K562 (cell line): ENCODE data around the gene TNIP2. TPM values are rescaled to one million over a fixed set of nuclear protein-coding genes. Genes with fewer than 3 reads are reported as not detected.

Experiments used
- ATAC-seq: fragments of 200-7000 bp; cut with Tn5 transposase; 3 replicates; pipeline ENCODE4 v1.9.1; 2020; ENCODE audit warnings: moderate library complexity
- BruUV-seq: library from RNA; stranded (reverse); fragments of 400-500 nt; replicated peaks from 2 replicates; lab custom pipeline; 2021; lab: Mats Ljungman, UMichigan
- CTCF ChIA-PET: fragments of 300-600 bp; formaldehyde crosslinking; extraction: SDS; loops from one replicate; lab custom pipeline; 2021; ENCODE audit warnings: low intra/inter-chr PET ratio; lab: Yijun Ruan, JAX
- POLR2A ChIA-PET: fragments of 300-600, 350-650 bp; sonication (Branson Sonifier 250); formaldehyde crosslinking; extraction: SDS; loops from one replicate; lab custom pipeline; 2021; ENCODE audit warnings: antibody characterized with exemption, inconsistent platforms; lab: Yijun Ruan, JAX
- DNase-seq, 4 experiments: peaks; one replicate each; pipeline versions ENCODE4 v3.0.0 to v3.0.0-alpha.2; 2011 to 2018; ENCODE audit warnings: low spot score in 3 of 4, mixed read lengths in 3 of 4; ENCODE audit errors: extremely low read depth in 1 of 4
- FAIRE-seq: peaks from 2 replicates; lab custom pipeline; 2011; peaks lifted over from hg19 to GRCh38; lab: Jason Lieb, UNC
- H2AFZ ChIP-seq: 2 replicates; pipeline ENCODE4 v1.6.0; 2011; ENCODE audit warnings: low read depth, low read length, control low read depth, inconsistent platforms
- H3K27ac ChIP-seq: fragments of 200-600 bp; 3 replicates; pipeline ENCODE4 v1.8.0; 2011; ENCODE audit warnings: low read depth, mild to moderate bottlenecking, control low read depth, inconsistent platforms, low read length, moderate library complexity, mixed read lengths; ENCODE audit errors: extremely low read depth
- H3K27me3 ChIP-seq, 2 experiments: fragments of 300-600 bp in 1 of 2; 2 replicates in 1 of 2; 3 replicates in 1 of 2; pipeline versions ENCODE4 v1.6.0 to v1.8.0; 2011; ENCODE audit warnings: inconsistent platforms in 2 of 2, low read length in 2 of 2, mild to moderate bottlenecking in 1 of 2, mixed read lengths in 1 of 2, moderate library complexity in 1 of 2; ENCODE audit not compliant: control insufficient read depth in 2 of 2, insufficient read depth in 2 of 2
- H3K36me3 ChIP-seq: fragments of 300-600 bp; 3 replicates; pipeline ENCODE4 v1.8.0; 2011; ENCODE audit warnings: mild to moderate bottlenecking, low read length, inconsistent platforms; ENCODE audit not compliant: control insufficient read depth, insufficient read depth
- H3K4me1 ChIP-seq, 2 experiments: fragments of 200-600 bp in 1 of 2; replicated peaks in 1 of 2; 2 replicates in 1 of 2; 3 replicates in 1 of 2; pipeline versions ENCODE4 v1.5.1 to v1.8.0; 2011; ENCODE audit warnings: inconsistent platforms in 2 of 2, low read length in 2 of 2, mild to moderate bottlenecking in 1 of 2, mixed read lengths in 1 of 2, moderate library complexity in 1 of 2; ENCODE audit not compliant: control insufficient read depth in 2 of 2, insufficient read depth in 2 of 2
- H3K4me2 ChIP-seq: 2 replicates; pipeline ENCODE4 v1.6.1; 2011; ENCODE audit warnings: low read length, control low read depth, inconsistent platforms, mixed read lengths; ENCODE audit not compliant: insufficient read depth
- H3K4me3 ChIP-seq: fragments of 200-600 bp; sonication (generic), shearing (Covaris generic); 2 replicates; pipeline ENCODE4 v1.5.1; 2016; ENCODE audit warnings: control low read depth, inconsistent platforms
- H3K79me2 ChIP-seq: fragments of 200-600 bp; 3 replicates; pipeline ENCODE4 v1.8.0; 2011; ENCODE audit warnings: low read length, inconsistent platforms; ENCODE audit not compliant: control insufficient read depth, insufficient read depth
- H3K9ac ChIP-seq, 2 experiments: 2 replicates each; pipeline versions ENCODE4 v1.6.0 to v1.6.1; 2011; ENCODE audit warnings: low read depth in 2 of 2, low read length in 2 of 2, control low read depth in 1 of 2, inconsistent platforms in 1 of 2, mild to moderate bottlenecking in 1 of 2, mixed read lengths in 1 of 2; ENCODE audit not compliant: insufficient read depth in 1 of 2
- H3K9me1 ChIP-seq: one replicate; pipeline ENCODE4 v1.6.0; 2011; ENCODE audit warnings: inconsistent platforms, mild to moderate bottlenecking, low read length, moderate library complexity; ENCODE audit not compliant: control insufficient read depth, insufficient read depth
- H3K9me3 ChIP-seq: replicated peaks from 2 replicates; pipeline ENCODE4 v1.5.1; 2011; ENCODE audit warnings: low read depth, low read length, inconsistent platforms; ENCODE audit not compliant: control insufficient read depth, insufficient read depth
- H4K20me1 ChIP-seq: replicated peaks from 2 replicates; pipeline ENCODE4 v1.6.1; 2011; ENCODE audit warnings: low read length, inconsistent platforms, mixed read lengths; ENCODE audit not compliant: control insufficient read depth, insufficient read depth
- DNMT1 ChIP-seq: fragments of 450-650 bp; IDR thresholded peaks from 2 replicates; pipeline ENCODE4 v1.6.1; 2016; ENCODE audit warnings: antibody characterized with exemption, mild to moderate bottlenecking
- E2F3 ChIP-seq: fragments of 250-450 bp; sonication (Bioruptor Pico); IDR thresholded peaks from 2 replicates; pipeline ENCODE4 v1.4.0; 2020; ENCODE audit warnings: mild to moderate bottlenecking
- EHMT2 ChIP-seq: fragments of 450-650 bp; IDR thresholded peaks from 2 replicates; pipeline ENCODE4 v1.6.1; 2018; ENCODE audit warnings: antibody characterized with exemption
- ESRRA ChIP-seq: fragments of 450-650 bp; IDR thresholded peaks from 2 replicates; pipeline ENCODE4 v1.6.1; 2014; ENCODE audit warnings: low read depth, mild to moderate bottlenecking, moderate library complexity, borderline replicate concordance
- NEUROD1 ChIP-seq: fragments of 150-350 bp; IDR thresholded peaks from 2 replicates; pipeline ENCODE4 v1.6.1; 2014; ENCODE audit warnings: borderline replicate concordance, low read length, low read depth; ENCODE audit not compliant: partially characterized antibody
- NR4A1 ChIP-seq, 2 experiments: fragments of 250-450 bp in 1 of 2; fragments of 450-650 bp in 1 of 2; sonication (Bioruptor Pico) in 1 of 2; IDR thresholded peaks; 2 replicates each; pipeline versions ENCODE4 v1.4.0 to v1.6.1; 2016 to 2020; ENCODE audit warnings: mild to moderate bottlenecking in 2 of 2, missing compliant biosample characterization in 1 of 2, missing genetic modification characterization in 1 of 2, moderate library complexity in 1 of 2
- RBM17 ChIP-seq: fragments of 200-400 bp; formaldehyde crosslinking; IDR thresholded peaks from 2 replicates; pipeline ENCODE4 v1.6.1; 2017; ENCODE audit warnings: low read depth, mild to moderate bottlenecking, low read length, borderline replicate concordance
- TCF7L2 ChIP-seq: fragments of 150-350 bp; IDR thresholded peaks from 2 replicates; pipeline ENCODE4 v1.6.1; 2016; ENCODE audit warnings: low read depth, mild to moderate bottlenecking, low read length, moderate library complexity
- ZBTB8A ChIP-seq: fragments of 450-650 bp; IDR thresholded peaks from 2 replicates; pipeline ENCODE4 v1.6.1; 2018; ENCODE audit warnings: mild to moderate bottlenecking, moderate library complexity; ENCODE audit not compliant: partially characterized antibody
- ZNF3 ChIP-seq: fragments of 250-450 bp; sonication (Bioruptor Pico); IDR thresholded peaks from 2 replicates; pipeline ENCODE4 v1.5.0; 2021; ENCODE audit warnings: mild to moderate bottlenecking, moderate library complexity
- ZNF41 ChIP-seq: fragments of 250-450 bp; sonication (Bioruptor Pico); conservative IDR thresholded peaks from 2 replicates; pipeline ENCODE4 v1.4.0; 2020; ENCODE audit warnings: mild to moderate bottlenecking
- ZNF79 ChIP-seq: fragments of 250-450 bp; sonication (Bioruptor Pico); IDR thresholded peaks from 2 replicates; pipeline ENCODE4 v1.4.0; 2020; ENCODE audit warnings: low read depth, mild to moderate bottlenecking, moderate library complexity
- WGBS: fragments of 100-300 bp; shearing (Covaris generic); methylation state at CpG from one replicate; pipeline ENCODE4 v1.1.6; 2016; ENCODE audit warnings: low coverage, mixed read lengths; ENCODE audit not compliant: insufficient coverage; ENCODE audit errors: missing lambda C conversion rate; 5-methylcytosine and 5-hydroxymethylcytosine counted together
- in situ Hi-C: fragments of 300-500 bp; cut with MboI; formaldehyde crosslinking; loops from 4 replicates; pipeline ENCODE4 v1.15.0; 2018; ENCODE audit warnings: inconsistent platforms, mixed read lengths
- intact Hi-C: fragments of 100-400 bp; cut with micrococcal nuclease; formaldehyde crosslinking; loops from 2 replicates; pipeline ENCODE4 v1.14.2; 2022
- polyA plus RNA-seq, 8 experiments: library from polyadenylated mRNA; depleted of rRNA in 4 of 8; stranded (reverse) in 5 of 8; unstranded in 3 of 8; fragments of >200 nt; fragmentation: Nextera tagmentation in 2 of 8; fragmentation: Illumina TruSeq in 1 of 8; extraction: Ambion mirVana in 2 of 8; extraction: Trizol in 1 of 8; gene quantifications; 2 replicates each; pipeline versions ENCODE4 v1.2.1 to v1.2.3, GENCODE V29; 2011 to 2014; ENCODE audit warnings: inconsistent platforms in 1 of 8, missing spikeins in 1 of 8
- total RNA-seq, 7 experiments: library from RNA; depleted of rRNA in 6 of 7; stranded (reverse); fragments of >200 nt in 6 of 7; fragmentation: Illumina TruSeq in 2 of 7; extraction: Trizol in 2 of 7; gene quantifications; 2 replicates each; pipeline versions ENCODE4 v1.2.1 to v1.2.3, GENCODE V29; 2011 to 2021; ENCODE audit warnings: low replicate concordance in 1 of 7
- TF ChIP-seq, protein P1 (sequence below): fragments of 450-650 bp; IDR thresholded peaks from 2 replicates; pipeline ENCODE4 v1.6.1; 2016; ENCODE audit warnings: mild to moderate bottlenecking, moderate library complexity

The TNIP2 gene
- total and polyA plus RNA-seq, 9 of the 15 experiments (the other 6 are each of a cell fraction or from before 2014, with no cell fraction given), result 0.61 to 42.6 (median 19.5) TPM

DNA sequence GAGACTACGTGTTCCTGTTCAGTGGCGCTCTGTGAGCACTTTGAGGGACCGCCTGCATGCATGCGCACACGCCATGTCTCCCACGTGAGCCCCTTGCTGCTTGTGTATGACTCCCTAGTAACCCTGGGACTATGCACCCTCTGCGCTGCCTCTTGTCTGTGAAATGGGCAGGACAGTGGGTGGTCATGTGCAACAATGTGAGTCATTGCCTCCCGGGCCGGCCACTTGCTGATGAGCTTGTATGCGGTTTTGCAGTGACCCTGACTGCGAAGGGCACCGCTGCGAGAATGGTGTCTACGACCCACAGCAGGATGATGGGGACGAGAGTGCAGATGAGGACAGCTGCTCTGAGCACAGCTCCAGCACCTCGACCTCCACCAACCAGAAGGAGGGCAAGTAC lies 61.4 kb downstream of the TNIP2 start:
- WGBS, result 92% methylated on average over 13 of the region's 16 CpGs
- H3K9me3 ChIP-seq, result no peaks in the 10 kb centered on the region
- peaks cover 90% of the 10 kb centered on the region; the same call in 2 of the 3 replicates for H3K36me3 ChIP-seq
- H3K4me3 ChIP-seq, result no peak overlapping the region
- CTCF ChIA-PET, result no interaction called here
- H3K27ac ChIP-seq, result no peak overlapping the region
- H3K9ac ChIP-seq, result peak overlapping the region in 1 of 2 experiments; percentile 19; a peak in 1 of 4 replicates
- H3K9me1 ChIP-seq, result no peaks in the 10 kb centered on the region
- H3K27me3 ChIP-seq, result no peaks in the 10 kb centered on the region
- H3K4me1 ChIP-seq, result peaks cover 0 to 2% of the 10 kb centered on the region in 2 experiments; a peak in 1 of 5 replicates
- POLR2A ChIA-PET, result no interaction called here
- H3K4me2 ChIP-seq, result no peak overlapping the region
- DNase-seq, result no peak
- ATAC-seq, result no peak
- intact Hi-C loops, result no loop called here
- in situ Hi-C loops, result no loop called here
- no peaks in the 10 kb centered on the region for H3K79me2 ChIP-seq
- FAIRE-seq, result no peak
- BruUV-seq, result no TSS peak
- no peak overlapping the region for H2AFZ ChIP-seq
- H4K20me1 ChIP-seq, result no peaks in the 10 kb centered on the region
- TF ChIP-seq NR4A1 (CRISPR knock-in tag; IDR thresholded peaks at IDR 0.05) (no peak), NR4A1 (tag; IDR thresholded peaks at IDR 0.05) (no peak), ZBTB8A (no peak), RBM17 (no peak), EHMT2 (no peak), ZNF3 (CRISPR knock-in tag) (no peak), DNMT1 (no peak), TCF7L2 (no peak), ESRRA (no peak), ZNF79 (CRISPR knock-in tag) (no peak), E2F3 (CRISPR knock-in tag) (no peak), ZNF41 (no peak), NEUROD1 (no peak)
- TF ChIP-seq, protein P1, sequence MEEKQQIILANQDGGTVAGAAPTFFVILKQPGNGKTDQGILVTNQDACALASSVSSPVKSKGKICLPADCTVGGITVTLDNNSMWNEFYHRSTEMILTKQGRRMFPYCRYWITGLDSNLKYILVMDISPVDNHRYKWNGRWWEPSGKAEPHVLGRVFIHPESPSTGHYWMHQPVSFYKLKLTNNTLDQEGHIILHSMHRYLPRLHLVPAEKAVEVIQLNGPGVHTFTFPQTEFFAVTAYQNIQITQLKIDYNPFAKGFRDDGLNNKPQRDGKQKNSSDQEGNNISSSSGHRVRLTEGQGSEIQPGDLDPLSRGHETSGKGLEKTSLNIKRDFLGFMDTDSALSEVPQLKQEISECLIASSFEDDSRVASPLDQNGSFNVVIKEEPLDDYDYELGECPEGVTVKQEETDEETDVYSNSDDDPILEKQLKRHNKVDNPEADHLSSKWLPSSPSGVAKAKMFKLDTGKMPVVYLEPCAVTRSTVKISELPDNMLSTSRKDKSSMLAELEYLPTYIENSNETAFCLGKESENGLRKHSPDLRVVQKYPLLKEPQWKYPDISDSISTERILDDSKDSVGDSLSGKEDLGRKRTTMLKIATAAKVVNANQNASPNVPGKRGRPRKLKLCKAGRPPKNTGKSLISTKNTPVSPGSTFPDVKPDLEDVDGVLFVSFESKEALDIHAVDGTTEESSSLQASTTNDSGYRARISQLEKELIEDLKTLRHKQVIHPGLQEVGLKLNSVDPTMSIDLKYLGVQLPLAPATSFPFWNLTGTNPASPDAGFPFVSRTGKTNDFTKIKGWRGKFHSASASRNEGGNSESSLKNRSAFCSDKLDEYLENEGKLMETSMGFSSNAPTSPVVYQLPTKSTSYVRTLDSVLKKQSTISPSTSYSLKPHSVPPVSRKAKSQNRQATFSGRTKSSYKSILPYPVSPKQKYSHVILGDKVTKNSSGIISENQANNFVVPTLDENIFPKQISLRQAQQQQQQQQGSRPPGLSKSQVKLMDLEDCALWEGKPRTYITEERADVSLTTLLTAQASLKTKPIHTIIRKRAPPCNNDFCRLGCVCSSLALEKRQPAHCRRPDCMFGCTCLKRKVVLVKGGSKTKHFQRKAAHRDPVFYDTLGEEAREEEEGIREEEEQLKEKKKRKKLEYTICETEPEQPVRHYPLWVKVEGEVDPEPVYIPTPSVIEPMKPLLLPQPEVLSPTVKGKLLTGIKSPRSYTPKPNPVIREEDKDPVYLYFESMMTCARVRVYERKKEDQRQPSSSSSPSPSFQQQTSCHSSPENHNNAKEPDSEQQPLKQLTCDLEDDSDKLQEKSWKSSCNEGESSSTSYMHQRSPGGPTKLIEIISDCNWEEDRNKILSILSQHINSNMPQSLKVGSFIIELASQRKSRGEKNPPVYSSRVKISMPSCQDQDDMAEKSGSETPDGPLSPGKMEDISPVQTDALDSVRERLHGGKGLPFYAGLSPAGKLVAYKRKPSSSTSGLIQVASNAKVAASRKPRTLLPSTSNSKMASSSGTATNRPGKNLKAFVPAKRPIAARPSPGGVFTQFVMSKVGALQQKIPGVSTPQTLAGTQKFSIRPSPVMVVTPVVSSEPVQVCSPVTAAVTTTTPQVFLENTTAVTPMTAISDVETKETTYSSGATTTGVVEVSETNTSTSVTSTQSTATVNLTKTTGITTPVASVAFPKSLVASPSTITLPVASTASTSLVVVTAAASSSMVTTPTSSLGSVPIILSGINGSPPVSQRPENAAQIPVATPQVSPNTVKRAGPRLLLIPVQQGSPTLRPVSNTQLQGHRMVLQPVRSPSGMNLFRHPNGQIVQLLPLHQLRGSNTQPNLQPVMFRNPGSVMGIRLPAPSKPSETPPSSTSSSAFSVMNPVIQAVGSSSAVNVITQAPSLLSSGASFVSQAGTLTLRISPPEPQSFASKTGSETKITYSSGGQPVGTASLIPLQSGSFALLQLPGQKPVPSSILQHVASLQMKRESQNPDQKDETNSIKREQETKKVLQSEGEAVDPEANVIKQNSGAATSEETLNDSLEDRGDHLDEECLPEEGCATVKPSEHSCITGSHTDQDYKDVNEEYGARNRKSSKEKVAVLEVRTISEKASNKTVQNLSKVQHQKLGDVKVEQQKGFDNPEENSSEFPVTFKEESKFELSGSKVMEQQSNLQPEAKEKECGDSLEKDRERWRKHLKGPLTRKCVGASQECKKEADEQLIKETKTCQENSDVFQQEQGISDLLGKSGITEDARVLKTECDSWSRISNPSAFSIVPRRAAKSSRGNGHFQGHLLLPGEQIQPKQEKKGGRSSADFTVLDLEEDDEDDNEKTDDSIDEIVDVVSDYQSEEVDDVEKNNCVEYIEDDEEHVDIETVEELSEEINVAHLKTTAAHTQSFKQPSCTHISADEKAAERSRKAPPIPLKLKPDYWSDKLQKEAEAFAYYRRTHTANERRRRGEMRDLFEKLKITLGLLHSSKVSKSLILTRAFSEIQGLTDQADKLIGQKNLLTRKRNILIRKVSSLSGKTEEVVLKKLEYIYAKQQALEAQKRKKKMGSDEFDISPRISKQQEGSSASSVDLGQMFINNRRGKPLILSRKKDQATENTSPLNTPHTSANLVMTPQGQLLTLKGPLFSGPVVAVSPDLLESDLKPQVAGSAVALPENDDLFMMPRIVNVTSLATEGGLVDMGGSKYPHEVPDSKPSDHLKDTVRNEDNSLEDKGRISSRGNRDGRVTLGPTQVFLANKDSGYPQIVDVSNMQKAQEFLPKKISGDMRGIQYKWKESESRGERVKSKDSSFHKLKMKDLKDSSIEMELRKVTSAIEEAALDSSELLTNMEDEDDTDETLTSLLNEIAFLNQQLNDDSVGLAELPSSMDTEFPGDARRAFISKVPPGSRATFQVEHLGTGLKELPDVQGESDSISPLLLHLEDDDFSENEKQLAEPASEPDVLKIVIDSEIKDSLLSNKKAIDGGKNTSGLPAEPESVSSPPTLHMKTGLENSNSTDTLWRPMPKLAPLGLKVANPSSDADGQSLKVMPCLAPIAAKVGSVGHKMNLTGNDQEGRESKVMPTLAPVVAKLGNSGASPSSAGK, result no peak
